Measurements from ENCODE around the gene SPIRE2. TPM values are rescaled to one million over a fixed set of nuclear protein-coding genes. Genes with fewer than 3 reads are reported as not detected.

SPIRE2 gene
- total and polyA plus RNA-seq, 2 donors (not counting 1 experiment from before 2014, with no cell fraction given), result 0.98 to 2.0 TPM

- no peak for ATAC-seq (ENCODE audit: low read depth)
- intact Hi-C loops (cut with micrococcal nuclease), result loop anchor here (1.0 kb wide), 1 partner anchor 205 kb away; no protein-coding TSS in a partner anchor
- Histone ChIP-seq H3K4me3 (ENCODE audit: control extremely low read depth in 1 of 5, extremely low read depth in 1 of 5, insufficient read depth in 1 of 5, low read depth in 2 of 5, low read length in 4 of 5) (no peak overlapping the region), H4K20me1 (ENCODE audit: control insufficient read depth, insufficient read depth, low read length, poor library complexity, severe bottlenecking) (peaks cover 49% of the 10 kb centered on the region), H3K36me3 (replicated peaks in 1 of 2; ENCODE audit: control extremely low read depth in 1 of 2, control insufficient read depth in 1 of 2, extremely low read depth in 1 of 2, insufficient read depth in 2 of 2, low read length in 1 of 2) (peaks cover 0 to 28% of the 10 kb centered on the region in 2 experiments), H3K27ac (ENCODE audit: low read length in 2 of 2) (no peak overlapping the region), H3K9me3 (ENCODE audit: control extremely low read depth in 1 of 3, control insufficient read depth in 2 of 3, insufficient read depth in 1 of 3, low read length in 2 of 3) (no peaks in the 10 kb centered on the region), H3K27me3 (replicated peaks in 1 of 4; ENCODE audit: control extremely low read depth in 1 of 4, control insufficient read depth in 3 of 4, insufficient read depth in 4 of 4, low read length in 3 of 4) (no peaks in the 10 kb centered on the region), H3K4me2 (replicated peaks; ENCODE audit: low read depth, low read length, poor library complexity, severe bottlenecking) (no peak overlapping the region), H3K4me1 (ENCODE audit: control insufficient read depth in 2 of 2, insufficient read depth in 2 of 2, low read length in 2 of 2) (peaks cover 0 to 5% of the 10 kb centered on the region in 2 donors), H3K79me2 (ENCODE audit: control insufficient read depth, insufficient read depth, low read length) (no peaks in the 10 kb centered on the region), H2AFZ (ENCODE audit: insufficient read depth, low read depth, low read length, poor library complexity, severe bottlenecking) (no peak overlapping the region), H3K9ac (ENCODE audit: low read length) (no peak overlapping the region)
- DNase-seq, result no peak
- H3K4me1 Mint-ChIP-seq, result peaks cover 12% of the 10 kb centered on the region
- TF ChIP-seq CTCF (IDR thresholded peaks at IDR 0.05) (no peak), EZH2 (IDR thresholded peaks at IDR 0.05; ENCODE audit: borderline replicate concordance, insufficient read depth, low read depth, low read length, poor library complexity, severe bottlenecking) (no peak)
- POLR2A ChIA-PET, result interaction anchor here (1.4 kb wide), 2 partner anchors 8 to 38 kb away, joined by 5 to 6 read pairs; partner anchors contain the start of genes MC1R and TCF25
- H3K27me3 Mint-ChIP-seq, result no peaks in the 10 kb centered on the region
- no peaks in the 10 kb centered on the region for H3K9me3 Mint-ChIP-seq (ENCODE audit: insufficient read depth)
- WGBS (ENCODE audit: insufficient coverage), result 97% methylated on average over 23 of the region's 27 CpGs
- CTCF ChIA-PET, result interaction anchor here (0.7 to 3.1 kb wide), 24 partner anchors 11 to 295 kb away, joined by 3 to 28 read pairs (median 4); partner anchors contain the start of genes DBNDD1, FANCA, SPATA2L and TUBB3
- H3K4me3 Mint-ChIP-seq, result no peak overlapping the region
- no peak overlapping the region for H3K27ac Mint-ChIP-seq
These were observed 82.6 kb downstream of the SPIRE2 start for GRCh38 chr16:89910717-89911354.

GRCh38 chr16:89911375-89911774 lies 83.1 kb downstream of the SPIRE2 start:
- Mint-ChIP-seq H3K4me3 (no peak overlapping the region), H3K4me1 (peaks cover 13% of the 10 kb centered on the region), H3K9me3 (ENCODE audit: insufficient read depth) (no peaks in the 10 kb centered on the region), H3K27ac (no peak overlapping the region), H3K27me3 (no peaks in the 10 kb centered on the region)
- no peak overlapping the region for H3K4me2 ChIP-seq (replicated peaks; ENCODE audit: low read depth, low read length, poor library complexity, severe bottlenecking)
- no peaks in the 10 kb centered on the region for H3K79me2 ChIP-seq (ENCODE audit: control insufficient read depth, insufficient read depth, low read length)
- H3K27ac ChIP-seq (ENCODE audit: low read length in 2 of 2), result no peak overlapping the region
- intact Hi-C loops (cut with micrococcal nuclease), result no loop called here
- H3K36me3 ChIP-seq (replicated peaks in 1 of 2; ENCODE audit: control extremely low read depth in 1 of 2, control insufficient read depth in 1 of 2, extremely low read depth in 1 of 2, insufficient read depth in 2 of 2, low read length in 1 of 2), result peaks cover 0 to 23% of the 10 kb centered on the region in 2 experiments
- no peaks in the 10 kb centered on the region for H3K27me3 ChIP-seq (replicated peaks in 1 of 4; ENCODE audit: control extremely low read depth in 1 of 4, control insufficient read depth in 3 of 4, insufficient read depth in 4 of 4, low read length in 3 of 4)
- 98% methylated on average over 9 of the region's 14 CpGs for WGBS (ENCODE audit: insufficient coverage)
- H3K9ac ChIP-seq (ENCODE audit: low read length), result no peak overlapping the region
- H3K4me3 ChIP-seq (ENCODE audit: control extremely low read depth in 1 of 5, extremely low read depth in 1 of 5, insufficient read depth in 1 of 5, low read depth in 2 of 5, low read length in 4 of 5), result no peak overlapping the region
- H2AFZ ChIP-seq (ENCODE audit: insufficient read depth, low read depth, low read length, poor library complexity, severe bottlenecking), result no peak overlapping the region
- H3K4me1 ChIP-seq (ENCODE audit: control insufficient read depth in 2 of 2, insufficient read depth in 2 of 2, low read length in 2 of 2), result peaks cover 0 to 5% of the 10 kb centered on the region in 2 donors
- H4K20me1 ChIP-seq (ENCODE audit: control insufficient read depth, insufficient read depth, low read length, poor library complexity, severe bottlenecking), result peaks cover 46% of the 10 kb centered on the region
- no peak for TF ChIP-seq CTCF (IDR thresholded peaks at IDR 0.05)
- TF ChIP-seq EZH2 (IDR thresholded peaks at IDR 0.05; ENCODE audit: borderline replicate concordance, insufficient read depth, low read depth, low read length, poor library complexity, severe bottlenecking), result no peak
- ATAC-seq (ENCODE audit: low read depth), result no peak
- no peak for DNase-seq
- CTCF ChIA-PET, result interaction anchor here (1.6 to 1.7 kb wide), 2 partner anchors 60 to 110 kb away, joined by 5 to 8 read pairs; no protein-coding TSS in a partner anchor
- H3K9me3 ChIP-seq (ENCODE audit: control extremely low read depth in 1 of 3, control insufficient read depth in 2 of 3, insufficient read depth in 1 of 3, low read length in 2 of 3), result no peaks in the 10 kb centered on the region
- POLR2A ChIA-PET, result interaction anchor here (0.6 kb wide), 1 partner anchor 14 kb away, joined by 5 read pairs; no protein-coding TSS in a partner anchor
